ENCODE measurements around the gene EEF1AKMT1.

EEF1AKMT1 gene

DNA sequence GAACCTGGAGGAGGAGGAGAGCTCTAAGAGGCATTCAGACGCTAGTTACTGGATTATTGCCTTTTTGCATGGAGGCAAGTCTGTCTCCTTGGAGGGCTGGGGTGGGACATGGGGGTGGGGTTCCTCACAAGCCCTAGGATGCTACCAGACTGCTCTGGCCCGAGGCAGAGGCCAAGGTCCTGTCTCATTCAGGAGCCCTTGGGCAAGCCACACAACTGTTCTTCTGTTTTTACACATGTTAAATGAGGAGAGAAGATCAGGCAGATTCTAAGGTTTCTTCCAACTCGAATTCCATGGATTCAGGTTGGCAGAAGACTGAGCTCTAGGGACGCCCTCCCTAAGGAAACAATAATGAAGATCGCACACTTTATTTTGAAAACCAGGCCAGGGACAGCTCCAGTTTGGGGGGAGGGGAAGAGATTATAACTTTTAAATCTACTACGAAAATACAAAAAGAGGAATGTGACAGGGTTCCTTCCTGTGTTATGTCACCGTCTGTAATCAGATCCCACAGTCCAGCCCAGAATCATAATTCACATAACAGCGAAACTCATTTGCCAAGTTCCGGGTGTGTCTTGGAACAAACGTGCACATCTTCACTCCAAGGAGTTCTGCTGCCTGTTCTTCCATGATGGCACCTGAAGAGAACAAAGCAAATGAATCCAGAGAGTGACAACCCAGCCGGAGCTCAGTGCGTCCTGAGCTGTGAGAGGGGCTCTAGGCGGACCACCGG lies 45.0 kb downstream of the EEF1AKMT1 start:
- TF ChIP-seq SIN3A (IDR thresholded peaks at IDR 0.05; ENCODE audit: borderline replicate concordance, insufficient read depth, low read length) = no peak
- no peak for TF ChIP-seq FOXP2 (optimal IDR thresholded peaks at IDR 0.05; ENCODE audit: borderline replicate concordance, extremely low read depth, extremely low read length, insufficient read depth)
- TF ChIP-seq POLR2AphosphoS5 (IDR thresholded peaks at IDR 0.05; ENCODE audit: low read depth, low read length) = no peak
- no peak for TF ChIP-seq TAF1 (IDR thresholded peaks at IDR 0.05; ENCODE audit: borderline replicate concordance, insufficient read depth, low read length)
- TF ChIP-seq, protein P1, sequence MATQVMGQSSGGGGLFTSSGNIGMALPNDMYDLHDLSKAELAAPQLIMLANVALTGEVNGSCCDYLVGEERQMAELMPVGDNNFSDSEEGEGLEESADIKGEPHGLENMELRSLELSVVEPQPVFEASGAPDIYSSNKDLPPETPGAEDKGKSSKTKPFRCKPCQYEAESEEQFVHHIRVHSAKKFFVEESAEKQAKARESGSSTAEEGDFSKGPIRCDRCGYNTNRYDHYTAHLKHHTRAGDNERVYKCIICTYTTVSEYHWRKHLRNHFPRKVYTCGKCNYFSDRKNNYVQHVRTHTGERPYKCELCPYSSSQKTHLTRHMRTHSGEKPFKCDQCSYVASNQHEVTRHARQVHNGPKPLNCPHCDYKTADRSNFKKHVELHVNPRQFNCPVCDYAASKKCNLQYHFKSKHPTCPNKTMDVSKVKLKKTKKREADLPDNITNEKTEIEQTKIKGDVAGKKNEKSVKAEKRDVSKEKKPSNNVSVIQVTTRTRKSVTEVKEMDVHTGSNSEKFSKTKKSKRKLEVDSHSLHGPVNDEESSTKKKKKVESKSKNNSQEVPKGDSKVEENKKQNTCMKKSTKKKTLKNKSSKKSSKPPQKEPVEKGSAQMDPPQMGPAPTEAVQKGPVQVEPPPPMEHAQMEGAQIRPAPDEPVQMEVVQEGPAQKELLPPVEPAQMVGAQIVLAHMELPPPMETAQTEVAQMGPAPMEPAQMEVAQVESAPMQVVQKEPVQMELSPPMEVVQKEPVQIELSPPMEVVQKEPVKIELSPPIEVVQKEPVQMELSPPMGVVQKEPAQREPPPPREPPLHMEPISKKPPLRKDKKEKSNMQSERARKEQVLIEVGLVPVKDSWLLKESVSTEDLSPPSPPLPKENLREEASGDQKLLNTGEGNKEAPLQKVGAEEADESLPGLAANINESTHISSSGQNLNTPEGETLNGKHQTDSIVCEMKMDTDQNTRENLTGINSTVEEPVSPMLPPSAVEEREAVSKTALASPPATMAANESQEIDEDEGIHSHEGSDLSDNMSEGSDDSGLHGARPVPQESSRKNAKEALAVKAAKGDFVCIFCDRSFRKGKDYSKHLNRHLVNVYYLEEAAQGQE (IDR thresholded peaks at IDR 0.05; ENCODE audit: insufficient read depth in 1 of 2, low read depth in 2 of 2, low read length in 2 of 2) = no peak

DNA sequence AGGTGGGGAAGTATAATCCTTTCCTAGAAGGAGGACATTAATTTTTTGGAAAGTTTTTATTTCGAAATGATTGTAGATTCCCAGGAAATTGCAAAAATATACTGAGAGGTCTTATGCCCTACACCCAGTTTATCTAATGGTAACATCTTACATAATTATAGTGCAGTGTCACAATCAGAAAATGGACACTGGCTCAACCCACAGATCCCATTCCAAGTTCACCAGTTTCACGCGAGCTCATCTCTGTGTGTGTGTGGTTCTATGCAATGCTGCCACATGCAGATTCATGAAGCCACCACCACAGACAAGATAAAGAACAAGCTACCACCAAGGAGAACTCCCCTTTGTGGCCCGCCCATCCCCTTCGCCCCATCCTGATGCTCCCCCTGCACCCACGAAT lies 45.9 kb downstream of the EEF1AKMT1 start:
- TF ChIP-seq, protein P1 (IDR thresholded peaks at IDR 0.05; ENCODE audit: insufficient read depth in 1 of 2, low read depth in 2 of 2, low read length in 2 of 2) = no peak
- TF ChIP-seq FOXP2 (optimal IDR thresholded peaks at IDR 0.05; ENCODE audit: borderline replicate concordance, extremely low read depth, extremely low read length, insufficient read depth) = no peak
- TF ChIP-seq TAF1 (IDR thresholded peaks at IDR 0.05; ENCODE audit: borderline replicate concordance, insufficient read depth, low read length) = no peak
- no peak for TF ChIP-seq SIN3A (IDR thresholded peaks at IDR 0.05; ENCODE audit: borderline replicate concordance, insufficient read depth, low read length)
- TF ChIP-seq POLR2AphosphoS5 (IDR thresholded peaks at IDR 0.05; ENCODE audit: low read depth, low read length) = no peak

DNA sequence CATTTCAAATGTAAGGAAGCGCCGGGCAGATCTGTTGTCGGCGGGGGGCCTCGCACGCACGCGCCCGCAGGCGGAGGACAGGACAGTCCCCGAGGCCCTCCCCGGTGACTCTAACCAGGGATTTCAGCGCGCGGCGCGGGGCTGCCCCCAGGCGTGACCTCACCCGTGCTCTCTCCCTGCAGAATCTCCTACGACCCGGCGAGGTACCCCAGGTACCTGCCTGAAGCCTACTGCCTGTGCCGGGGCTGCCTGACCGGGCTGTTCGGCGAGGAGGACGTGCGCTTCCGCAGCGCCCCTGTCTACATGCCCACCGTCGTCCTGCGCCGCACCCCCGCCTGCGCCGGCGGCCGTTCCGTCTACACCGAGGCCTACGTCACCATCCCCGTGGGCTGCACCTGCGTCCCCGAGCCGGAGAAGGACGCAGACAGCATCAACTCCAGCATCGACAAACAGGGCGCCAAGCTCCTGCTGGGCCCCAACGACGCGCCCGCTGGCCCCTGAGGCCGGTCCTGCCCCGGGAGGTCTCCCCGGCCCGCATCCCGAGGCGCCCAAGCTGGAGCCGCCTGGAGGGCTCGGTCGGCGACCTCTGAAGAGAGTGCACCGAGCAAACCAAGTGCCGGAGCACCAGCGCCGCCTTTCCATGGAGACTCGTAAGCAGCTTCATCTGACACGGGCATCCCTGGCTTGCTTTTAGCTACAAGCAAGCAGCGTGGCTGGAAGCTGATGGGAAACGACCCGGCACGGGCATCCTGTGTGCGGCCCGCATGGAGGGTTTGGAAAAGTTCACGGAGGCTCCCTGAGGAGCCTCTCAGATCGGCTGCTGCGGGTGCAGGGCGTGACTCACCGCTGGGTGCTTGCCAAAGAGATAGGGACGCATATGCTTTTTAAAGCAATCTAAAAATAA lies 52.1 kb downstream of the EEF1AKMT1 start:
- TF ChIP-seq TAF1 (IDR thresholded peaks at IDR 0.05; ENCODE audit: borderline replicate concordance, insufficient read depth, low read length) (no peak), SIN3A (IDR thresholded peaks at IDR 0.05; ENCODE audit: borderline replicate concordance, insufficient read depth, low read length) (no peak), FOXP2 (optimal IDR thresholded peaks at IDR 0.05; ENCODE audit: borderline replicate concordance, extremely low read depth, extremely low read length, insufficient read depth) (no peak), POLR2AphosphoS5 (IDR thresholded peaks at IDR 0.05; ENCODE audit: low read depth, low read length) (no peak)
- TF ChIP-seq, protein P1 (IDR thresholded peaks at IDR 0.05; ENCODE audit: insufficient read depth in 1 of 2, low read depth in 2 of 2, low read length in 2 of 2) = no peak

DNA sequence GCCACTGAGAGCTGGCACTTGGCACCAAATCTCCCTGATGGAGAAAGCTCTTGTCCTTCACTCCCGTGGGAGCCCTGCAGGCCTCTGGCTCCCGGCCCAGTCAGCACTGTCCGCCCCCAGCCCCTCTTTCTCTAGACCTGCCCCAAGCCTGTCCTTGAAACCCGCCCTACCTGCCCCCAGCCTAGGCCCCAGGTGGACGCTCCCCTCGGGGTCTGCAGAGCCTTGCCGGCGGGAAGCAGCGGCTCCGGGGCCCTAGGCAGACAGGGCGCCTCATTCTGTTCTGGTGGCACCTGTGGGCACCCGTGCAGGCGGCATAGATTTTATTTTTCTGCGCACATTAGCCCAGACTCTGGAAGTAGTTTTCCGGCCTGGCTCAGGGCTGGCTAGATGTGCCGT lies 52.7 kb downstream of the EEF1AKMT1 start:
- TF ChIP-seq TAF1 (IDR thresholded peaks at IDR 0.05; ENCODE audit: borderline replicate concordance, insufficient read depth, low read length) (no peak), POLR2AphosphoS5 (IDR thresholded peaks at IDR 0.05; ENCODE audit: low read depth, low read length) (no peak), SIN3A (IDR thresholded peaks at IDR 0.05; ENCODE audit: borderline replicate concordance, insufficient read depth, low read length) (no peak), FOXP2 (optimal IDR thresholded peaks at IDR 0.05; ENCODE audit: borderline replicate concordance, extremely low read depth, extremely low read length, insufficient read depth) (no peak)
- TF ChIP-seq, protein P1 (IDR thresholded peaks at IDR 0.05; ENCODE audit: insufficient read depth in 1 of 2, low read depth in 2 of 2, low read length in 2 of 2) = no peak
